CD1c-positive myeloid dendritic cell (primary cell): ENCODE results near the gene GAREM1.

ENCODE experiments used
- DNase-seq: peaks from one replicate; pipeline ENCODE4 v3.0.0-alpha.2; 2016; ENCODE audit errors: extremely low spot score

The GAREM1 gene

GRCh38 chr18:32328379-32328778, 142.3 kb downstream of the GAREM1 start:
- no peak for DNase-seq

- no peak for DNase-seq
Measured at GRCh38 chr18:32326450-32327308, 144.0 kb downstream of the GAREM1 start.

GRCh38 chr18:32324181-32324580, 146.5 kb downstream of the GAREM1 start:
- DNase-seq, result no peak

GRCh38 chr18:32321826-32322225, 148.9 kb downstream of the GAREM1 start:
- DNase-seq, result no peak

- no peak for DNase-seq
Measured at GRCh38 chr18:32319084-32319483, 151.6 kb downstream of the GAREM1 start.

- no peak for DNase-seq
Measured at GRCh38 chr18:32318581-32318980, 152.1 kb downstream of the GAREM1 start.

- DNase-seq, result no peak
Measured at GRCh38 chr18:32317651-32318050, 153.0 kb downstream of the GAREM1 start.

GRCh38 chr18:32315881-32316280, 154.8 kb downstream of the GAREM1 start:
- no peak for DNase-seq

GRCh38 chr18:32310774-32311173, 159.9 kb downstream of the GAREM1 start:
- no peak for DNase-seq

GRCh38 chr18:32310101-32310500, 160.6 kb downstream of the GAREM1 start:
- no peak for DNase-seq

GRCh38 chr18:32308493-32309120, 162.1 kb downstream of the GAREM1 start:
- DNase-seq, result peak; percentile 14

GRCh38 chr18:32303400-32303799, 167.3 kb downstream of the GAREM1 start:
- no peak for DNase-seq

- DNase-seq, result no peak
Measured at GRCh38 chr18:32302806-32303205, 167.9 kb downstream of the GAREM1 start.

GRCh38 chr18:32301976-32302743, 168.5 kb downstream of the GAREM1 start:
- no peak for DNase-seq

- no peak for DNase-seq
Measured at GRCh38 chr18:32301361-32301760, 169.3 kb downstream of the GAREM1 start.

GRCh38 chr18:32300914-32301313, 169.8 kb downstream of the GAREM1 start:
- DNase-seq, result no peak

- DNase-seq, result no peak
Measured at GRCh38 chr18:32299484-32299883, 171.2 kb downstream of the GAREM1 start.

- DNase-seq, result no peak
Measured at GRCh38 chr18:32298171-32298667, 172.5 kb downstream of the GAREM1 start.

GRCh38 chr18:32297579-32298170, 173.0 kb downstream of the GAREM1 start:
- no peak for DNase-seq

GRCh38 chr18:32296851-32297250, 173.8 kb downstream of the GAREM1 start:
- DNase-seq, result no peak

GRCh38 chr18:32295604-32296003, 175.1 kb downstream of the GAREM1 start:
- DNase-seq, result no peak

- no peak for DNase-seq
Measured at GRCh38 chr18:32293107-32293506, 177.6 kb downstream of the GAREM1 start.
